H1 (cell line): ENCODE measurements around the gene SRCIN1. TPM values are rescaled to one million over a fixed set of nuclear protein-coding genes. Genes with fewer than 3 reads are reported as not detected.

Experiments
- CTCF ChIA-PET: fragments of 300-600 bp; sonication (Branson Sonifier 250); formaldehyde crosslinking; loops from one replicate; lab custom pipeline; 2021; ENCODE audit not compliant: partially characterized antibody; lab: Charles Lee
- POLR2A ChIA-PET: fragments of 300-600 bp; sonication (Branson Sonifier 250); formaldehyde crosslinking; loops from one replicate; lab custom pipeline; 2021; ENCODE audit warnings: inconsistent platforms; ENCODE audit not compliant: partially characterized antibody; lab: Charles Lee
- DNase-seq, 2 experiments: peaks; one replicate each; pipeline versions ENCODE4 v3.0.0 to v3.0.0-alpha.2; 2010 to 2022; ENCODE audit warnings: low spot score in 2 of 2, low read depth in 1 of 2, mixed read lengths in 1 of 2
- FAIRE-seq: peaks from 2 replicates; lab custom pipeline; 2011; peaks lifted over from hg19 to GRCh38; lab: Jason Lieb, UNC
- H2AFZ ChIP-seq: 2 replicates; pipeline ENCODE4 v1.8.1; 2012; ENCODE audit warnings: low read length, inconsistent platforms
- H2AK5ac ChIP-seq: 2 replicates; pipeline ENCODE4 v1.6.1; 2013; ENCODE audit warnings: low read depth, low read length
- H2BK120ac ChIP-seq: replicated peaks from 2 replicates; pipeline ENCODE3; 2013; ENCODE audit warnings: low read depth, low read length, inconsistent platforms
- H2BK12ac ChIP-seq: 2 replicates; pipeline ENCODE4 v1.6.1; 2013; ENCODE audit warnings: low read depth, low read length
- H2BK15ac ChIP-seq: 2 replicates; pipeline ENCODE4 v1.6.1; 2013; ENCODE audit warnings: low read length
- H2BK20ac ChIP-seq: 2 replicates; pipeline ENCODE4 v1.6.1; 2013; ENCODE audit warnings: low read length
- H2BK5ac ChIP-seq: 2 replicates; pipeline ENCODE4 v1.6.1; 2013; ENCODE audit warnings: low read depth, low read length
- H3K14ac ChIP-seq: 2 replicates; pipeline ENCODE4 v1.6.1; 2013; ENCODE audit warnings: inconsistent platforms; ENCODE audit not compliant: insufficient read length
- H3K18ac ChIP-seq: 2 replicates; pipeline ENCODE4 v1.6.1; 2013; ENCODE audit warnings: low read length; ENCODE audit errors: extremely low read depth
- H3K23ac ChIP-seq: 2 replicates; pipeline ENCODE4 v1.6.1; 2013; ENCODE audit warnings: inconsistent platforms; ENCODE audit not compliant: insufficient read length
- H3K23me2 ChIP-seq: 2 replicates; pipeline ENCODE4 v1.6.1; 2013; ENCODE audit warnings: low read depth, low read length
- H3K27ac ChIP-seq: 2 replicates; pipeline ENCODE4 v1.6.1; 2011; ENCODE audit warnings: low read depth, low read length, inconsistent platforms
- H3K27me3 ChIP-seq, 4 experiments: replicated peaks in 1 of 4; 1 replicate in 1 of 4; 2 replicates in 3 of 4; pipeline versions ENCODE4 v1.6.1 to v1.8.1; 2011 to 2013; ENCODE audit warnings: low read length in 3 of 4, mild to moderate bottlenecking in 3 of 4, inconsistent platforms in 2 of 4, mixed read lengths in 2 of 4, moderate library complexity in 1 of 4; ENCODE audit not compliant: control insufficient read depth in 3 of 4, insufficient read depth in 3 of 4; ENCODE audit errors: extremely low read depth in 1 of 4
- H3K36me3 ChIP-seq, 4 experiments: 2 replicates each; pipeline versions ENCODE4 v1.6.1 to v1.8.1; 2011 to 2013; ENCODE audit warnings: mild to moderate bottlenecking in 4 of 4, low read length in 3 of 4, moderate library complexity in 2 of 4, control low read depth in 1 of 4, inconsistent platforms in 1 of 4; ENCODE audit not compliant: insufficient read depth in 4 of 4, control insufficient read depth in 2 of 4
- H3K4ac ChIP-seq: replicated peaks from 2 replicates; pipeline ENCODE3; 2013; ENCODE audit warnings: low read length, low read depth, mixed read lengths, inconsistent platforms; ENCODE audit not compliant: insufficient read length
- H3K4me1 ChIP-seq, 4 experiments: replicated peaks in 1 of 4; 1 replicate in 1 of 4; 2 replicates in 3 of 4; pipeline versions ENCODE4 v1.6.1 to v1.8.1; 2011 to 2013; ENCODE audit warnings: low read length in 3 of 4, inconsistent platforms in 2 of 4, mixed read lengths in 1 of 4; ENCODE audit not compliant: insufficient read depth in 4 of 4, control insufficient read depth in 3 of 4
- H3K4me2 ChIP-seq, 2 experiments: 2 replicates each; pipeline versions ENCODE4 v1.6.1 to v1.8.1; 2011 to 2013; ENCODE audit warnings: low read depth in 2 of 2, low read length in 2 of 2, control low read depth in 1 of 2, inconsistent platforms in 1 of 2, mild to moderate bottlenecking in 1 of 2; ENCODE audit not compliant: insufficient read depth in 1 of 2
- H3K4me3 ChIP-seq, 4 experiments: fragments of 200-600, 300-600 bp in 1 of 4; sonication (generic), shearing (Covaris generic), sonication (Bioruptor Twin) in 1 of 4; 2 replicates each; pipeline versions ENCODE4 v1.5.1 to v1.8.1; 2011 to 2016; ENCODE audit warnings: low read length in 4 of 4, low read depth in 3 of 4, control low read depth in 2 of 4, inconsistent platforms in 2 of 4, mild to moderate bottlenecking in 2 of 4, mixed read lengths in 1 of 4, moderate library complexity in 1 of 4; ENCODE audit not compliant: insufficient read depth in 2 of 4; ENCODE audit errors: extremely low read depth in 1 of 4
- H3K56ac ChIP-seq: replicated peaks from 2 replicates; pipeline ENCODE3; 2013; ENCODE audit warnings: low read depth, mild to moderate bottlenecking, mixed read lengths, low read length, inconsistent platforms; ENCODE audit not compliant: insufficient read length
- H3K79me1 ChIP-seq: 2 replicates; pipeline ENCODE4 v1.6.1; 2013; ENCODE audit warnings: low read depth, low read length, control low read depth
- H3K79me2 ChIP-seq, 2 experiments: 2 replicates each; pipeline versions ENCODE4 v1.6.1 to v1.8.1; 2012 to 2013; ENCODE audit warnings: low read length in 2 of 2, mild to moderate bottlenecking in 2 of 2, inconsistent platforms in 1 of 2; ENCODE audit not compliant: insufficient read depth in 2 of 2, control insufficient read depth in 1 of 2
- H3K9ac ChIP-seq, 4 experiments: replicated peaks in 1 of 4; 1 replicate in 1 of 4; 2 replicates in 3 of 4; pipeline versions ENCODE4 v1.6.1 to v1.8.1; 2011 to 2013; ENCODE audit warnings: low read depth in 3 of 4, low read length in 3 of 4, control low read depth in 2 of 4, mild to moderate bottlenecking in 2 of 4, moderate library complexity in 2 of 4, inconsistent platforms in 1 of 4; ENCODE audit errors: extremely low read depth in 1 of 4
- H3K9me3 ChIP-seq, 2 experiments: 2 replicates each; pipeline versions ENCODE4 v1.6.1 to v1.8.1; 2012 to 2013; ENCODE audit warnings: mild to moderate bottlenecking in 2 of 2, moderate library complexity in 2 of 2, control low read depth in 1 of 2, inconsistent platforms in 1 of 2, low read depth in 1 of 2, low read length in 1 of 2, mixed read lengths in 1 of 2; ENCODE audit not compliant: insufficient read depth in 2 of 2
- H4K20me1 ChIP-seq, 2 experiments: replicated peaks in 1 of 2; 2 replicates each; pipeline versions ENCODE3 to v1.8.1; 2011 to 2013; ENCODE audit warnings: inconsistent platforms in 2 of 2, low read length in 2 of 2, mild to moderate bottlenecking in 1 of 2; ENCODE audit not compliant: insufficient read depth in 2 of 2, control insufficient read depth in 1 of 2
- H4K5ac ChIP-seq: 2 replicates; pipeline ENCODE4 v1.6.1; 2013; ENCODE audit warnings: low read length, low read depth, mixed read lengths, inconsistent platforms; ENCODE audit not compliant: insufficient read length
- H4K8ac ChIP-seq: 2 replicates; pipeline ENCODE4 v1.8.0; 2013; ENCODE audit warnings: mild to moderate bottlenecking, moderate library complexity, low read length, inconsistent platforms; ENCODE audit not compliant: insufficient read depth; ENCODE audit errors: extremely low read depth
- H4K91ac ChIP-seq: replicated peaks from 2 replicates; pipeline ENCODE3; 2013; ENCODE audit warnings: low read length, mixed read lengths, inconsistent platforms; ENCODE audit not compliant: insufficient read length
- CTBP2 ChIP-seq: IDR thresholded peaks from 2 replicates; pipeline ENCODE4 v1.7.0; 2011; ENCODE audit warnings: borderline replicate concordance, mild to moderate bottlenecking, moderate library complexity, mixed read lengths, low read length; ENCODE audit not compliant: insufficient read depth, insufficient read length
- EP300 ChIP-seq, 2 experiments: IDR thresholded peaks; 1 replicate in 1 of 2; 2 replicates in 1 of 2; pipeline ENCODE4 v1.6.1; 2011 to 2012; ENCODE audit warnings: low read depth in 2 of 2, low read length in 2 of 2, mild to moderate bottlenecking in 2 of 2, borderline replicate concordance in 1 of 2, inconsistent platforms in 1 of 2, moderate library complexity in 1 of 2
- HDAC6 ChIP-seq: IDR thresholded peaks from one replicate; pipeline ENCODE4 v1.7.1; 2012; ENCODE audit warnings: low read depth, mild to moderate bottlenecking, inconsistent platforms, low read length, moderate library complexity
- JUND ChIP-seq: IDR thresholded peaks from 2 replicates; pipeline ENCODE4 v1.6.1; 2011; ENCODE audit warnings: mild to moderate bottlenecking, improper control_type of control experiment, low read length
- KDM4A ChIP-seq: IDR thresholded peaks from one replicate; pipeline ENCODE4 v1.7.1; 2012; ENCODE audit warnings: low read depth, mild to moderate bottlenecking, moderate library complexity, low read length, inconsistent platforms; ENCODE audit not compliant: severe bottlenecking
- KDM5A ChIP-seq: fragments of 200-600 bp; IDR thresholded peaks from 2 replicates; pipeline ENCODE4 v1.7.1; 2012; ENCODE audit warnings: mild to moderate bottlenecking, low read length, inconsistent platforms, mixed read lengths
- NRF1 ChIP-seq: IDR thresholded peaks from 2 replicates; pipeline ENCODE4 v1.6.1; 2011; ENCODE audit warnings: mild to moderate bottlenecking, low read depth, low read length, improper control_type of control experiment
- PHF8 ChIP-seq: fragments of 200-600 bp; sonication (generic); conservative IDR thresholded peaks from 2 replicates; pipeline ENCODE4 v1.7.1; 2012; ENCODE audit warnings: low read depth, mild to moderate bottlenecking, inconsistent platforms, low read length, moderate library complexity
- SAP30 ChIP-seq: fragments of 300-600 bp; sonication (generic); IDR thresholded peaks from 2 replicates; pipeline ENCODE4 v1.7.1; 2012; ENCODE audit warnings: low read length, moderate library complexity, mild to moderate bottlenecking, inconsistent platforms; ENCODE audit not compliant: insufficient read depth, insufficient replicate concordance
- TAF1 ChIP-seq: IDR thresholded peaks from 2 replicates; pipeline ENCODE4 v1.6.1; 2011; ENCODE audit warnings: mild to moderate bottlenecking, low read depth, low read length
- TCF12 ChIP-seq: IDR thresholded peaks from 2 replicates; pipeline ENCODE4 v1.6.1; 2011; ENCODE audit warnings: low read depth, mild to moderate bottlenecking, low read length
- WGBS, 2 experiments: shearing (Covaris generic) in 1 of 2; methylation state at CpG; one replicate each; pipeline versions ENCODE4 v1.1.6 to v1.1.7; 2013 to 2015; ENCODE audit warnings: low lambda C conversion rate in 2 of 2, mixed read lengths in 2 of 2, inconsistent platforms in 1 of 2, low coverage in 1 of 2, missing lambda C conversion rate in 1 of 2; ENCODE audit not compliant: insufficient replicate concordance in 2 of 2, insufficient coverage in 1 of 2, insufficient read length in 1 of 2; ENCODE audit errors: extremely low coverage in 1 of 2, missing lambda C conversion rate in 1 of 2; 5-methylcytosine and 5-hydroxymethylcytosine counted together
- polyA plus RNA-seq, 7 experiments: library from polyadenylated mRNA; depleted of rRNA in 3 of 7; stranded (reverse) in 5 of 7; unstranded in 2 of 7; fragments of >200 nt in 5 of 7; fragments of 200-250 nt in 2 of 7; gene quantifications; 1 replicate in 5 of 7; 2 replicates in 1 of 7; 4 replicates in 1 of 7; pipeline versions ENCODE4 v1.2.1 to v1.2.3, GENCODE V29; 2011 to 2013; ENCODE audit warnings: missing spikeins in 2 of 7, mixed read lengths in 2 of 7
- total RNA-seq: library from RNA; stranded (reverse); fragmentation: NEBNext Ultra II Directional; extraction: Animal tissue kit (Norgen Biotek cat#: 25700); gene quantifications from 2 replicates; pipeline ENCODE4 v1.2.1, GENCODE V29; 2021

Gene SRCIN1
- total and polyA plus RNA-seq, 2 of the 8 experiments (the other 6 are each of a cell fraction or from before 2014, with no cell fraction given) = 2.8 to 3.8 TPM

DNA sequence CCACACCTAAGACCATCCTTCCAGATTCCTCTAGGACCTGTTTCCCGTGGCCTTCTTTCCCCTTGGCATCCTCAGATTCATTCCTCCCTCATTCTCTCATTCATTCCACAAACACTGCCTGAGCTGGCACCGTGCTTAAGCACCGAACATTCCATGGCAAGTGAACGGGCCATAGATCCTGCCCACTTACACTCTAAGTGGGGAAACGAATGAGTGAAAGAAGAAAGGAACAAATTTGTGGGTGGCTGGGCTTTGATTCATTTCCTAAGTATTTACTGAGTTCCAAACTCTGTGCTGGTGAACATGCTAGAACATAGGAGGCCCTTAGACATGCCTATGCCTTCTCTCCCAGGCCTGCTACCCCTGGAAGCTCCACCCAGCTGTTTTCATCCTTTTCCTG is 30.0 kb downstream of the SRCIN1 start:
- ChIA-PET CTCF (interaction anchor here (0.8 to 5.3 kb wide), 12 partner anchors 11 to 92 kb away, joined by 3 to 65 read pairs (median 18); partner anchors contain the start of gene SRCIN1), POLR2A (interaction anchor here (1.2 kb wide), 2 partner anchors 26 to 29 kb away, joined by 3 read pairs; no protein-coding TSS in a partner anchor)

More for the DNA sequence above, 30.0 kb downstream of the SRCIN1 start:
- no peak for TF ChIP-seq CTBP2
- no peak for TF ChIP-seq NRF1
- TF ChIP-seq SAP30 = no peak
- no peak for TF ChIP-seq JUND
- TF ChIP-seq HDAC6 = no peak
- no peak for TF ChIP-seq PHF8
- no peak for TF ChIP-seq KDM4A
- TF ChIP-seq TAF1 = no peak
- TF ChIP-seq KDM5A = no peak
- TF ChIP-seq TCF12 = no peak
- TF ChIP-seq EP300 (IDR thresholded peaks at IDR 0.05; ENCODE audit: borderline replicate concordance in 1 of 2, low read depth in 2 of 2, low read length in 2 of 2) = no peak
- H2BK5ac ChIP-seq = no peak overlapping the region
- no peak overlapping the region; the same call in 1 of the 2 replicates for H3K18ac ChIP-seq
- 0 out of 2 replicates have a peak overlapping the region, but pooled peaks have one; percentile 60 for H2BK12ac ChIP-seq
- H3K79me1 ChIP-seq = no peaks in the 10 kb centered on the region
- H3K14ac ChIP-seq = no peak overlapping the region
- no peak overlapping the region for H3K56ac ChIP-seq
- no peak overlapping the region for H2AFZ ChIP-seq
- peaks cover 12% of the 10 kb centered on the region; the same call in 1 of the 2 replicates for H3K23me2 ChIP-seq
- H3K9ac ChIP-seq = no peak overlapping the region; a peak in 1 of 7 replicates
- H2BK15ac ChIP-seq = no peak overlapping the region
- FAIRE-seq (no peak), DNase-seq (no peak)
- 66% methylated on average over 5 of the region's 5 CpGs; no CpG with 5 or more reads in 1 of the 2 experiments for WGBS, 2 experiments
- peaks cover 11 to 31% of the 10 kb centered on the region in 2 experiments for H4K20me1 ChIP-seq
- no peaks in the 10 kb centered on the region for H3K36me3 ChIP-seq
- 0 out of 2 replicates have a peak overlapping the region, but pooled peaks have one; percentile 61 for H2BK20ac ChIP-seq
- H3K23ac ChIP-seq = no peak overlapping the region
- no peaks in the 10 kb centered on the region for H3K9me3 ChIP-seq
- no peak overlapping the region for H4K91ac ChIP-seq
- H4K8ac ChIP-seq = no peak overlapping the region
- H4K5ac ChIP-seq = no peak overlapping the region
- H3K4me1 ChIP-seq = peaks cover 13 to 34% (median 21%) of the 10 kb centered on the region in 4 experiments
- peaks cover 51 to 94% (median 91%) of the 10 kb centered on the region in 4 experiments for H3K27me3 ChIP-seq
- H3K4me3 ChIP-seq = no peak overlapping the region
- H3K4me2 ChIP-seq = no peak overlapping the region
- no peaks in the 10 kb centered on the region for H3K79me2 ChIP-seq
- no peak overlapping the region for H2AK5ac ChIP-seq
- H3K4ac ChIP-seq = no peak overlapping the region
- H2BK120ac ChIP-seq = no peak overlapping the region
- no peak overlapping the region for H3K27ac ChIP-seq
